Left ventricle myocardium inferior (tissue), 1 donor: ENCODE measurements around the gene DYNLRB1. TPM values are rescaled to one million over a fixed set of nuclear protein-coding genes. Genes with fewer than 3 reads are reported as not detected.

Experiments used
- DNase-seq: peaks from one replicate; pipeline ENCODE4 v3.0.0-alpha.2; 2020
- H3K27ac ChIP-seq: fragments of 200-600 bp; replicated peaks from 2 replicates; pipeline ENCODE4 v1.8.0; 2021
- H3K27me3 ChIP-seq: fragments of 200-600 bp; 2 replicates; pipeline ENCODE4 v1.8.0; 2021; ENCODE audit warnings: low read depth
- H3K36me3 ChIP-seq: fragments of 200-600 bp; 2 replicates; pipeline ENCODE4 v1.8.0; 2021
- H3K4me1 ChIP-seq: fragments of 200-600 bp; 2 replicates; pipeline ENCODE4 v1.8.0; 2021
- H3K4me3 ChIP-seq: fragments of 200-600 bp; 2 replicates; pipeline ENCODE4 v1.8.0; 2021; ENCODE audit warnings: mild to moderate bottlenecking, moderate library complexity
- H3K9me3 ChIP-seq: fragments of 200-600 bp; replicated peaks from 2 replicates; pipeline ENCODE4 v1.8.0; 2021
- intact Hi-C: fragments of 100-400 bp; cut with micrococcal nuclease; formaldehyde crosslinking; loops from one replicate; pipeline ENCODE4 v1.11.0; 2022
- total RNA-seq: library from RNA; stranded (reverse); fragmentation: NEBNext Ultra II Directional; extraction: Animal tissue kit (Norgen Biotek cat#: 25700); gene quantifications from one replicate; pipeline ENCODE4 v1.2.1, GENCODE V29; 2021
- TF ChIP-seq, protein P1 (sequence below): fragments of 200-600 bp; IDR thresholded peaks from 2 replicates; pipeline ENCODE4 v1.8.0; 2021; ENCODE audit warnings: antibody characterized with exemption, mild to moderate bottlenecking, borderline replicate concordance
- donor health status: DM: no; HTN: yes; CAD: no; lungs with severe emphysema.

DYNLRB1 gene
- total RNA-seq, 1 donor from 2014 or later, result 166 TPM

- DNase-seq, result peak; percentile 72
- H3K4me3 ChIP-seq, result no peak overlapping the region
- peaks cover 38% of the 10 kb centered on the region for H3K4me1 ChIP-seq
- H3K27ac ChIP-seq, result peak overlapping the region; percentile 40
- intact Hi-C loops, result no loop called here
- H3K36me3 ChIP-seq, result peaks cover 87% of the 10 kb centered on the region
- no peaks in the 10 kb centered on the region for H3K9me3 ChIP-seq
- H3K27me3 ChIP-seq, result no peaks in the 10 kb centered on the region
- TF ChIP-seq, protein P1, sequence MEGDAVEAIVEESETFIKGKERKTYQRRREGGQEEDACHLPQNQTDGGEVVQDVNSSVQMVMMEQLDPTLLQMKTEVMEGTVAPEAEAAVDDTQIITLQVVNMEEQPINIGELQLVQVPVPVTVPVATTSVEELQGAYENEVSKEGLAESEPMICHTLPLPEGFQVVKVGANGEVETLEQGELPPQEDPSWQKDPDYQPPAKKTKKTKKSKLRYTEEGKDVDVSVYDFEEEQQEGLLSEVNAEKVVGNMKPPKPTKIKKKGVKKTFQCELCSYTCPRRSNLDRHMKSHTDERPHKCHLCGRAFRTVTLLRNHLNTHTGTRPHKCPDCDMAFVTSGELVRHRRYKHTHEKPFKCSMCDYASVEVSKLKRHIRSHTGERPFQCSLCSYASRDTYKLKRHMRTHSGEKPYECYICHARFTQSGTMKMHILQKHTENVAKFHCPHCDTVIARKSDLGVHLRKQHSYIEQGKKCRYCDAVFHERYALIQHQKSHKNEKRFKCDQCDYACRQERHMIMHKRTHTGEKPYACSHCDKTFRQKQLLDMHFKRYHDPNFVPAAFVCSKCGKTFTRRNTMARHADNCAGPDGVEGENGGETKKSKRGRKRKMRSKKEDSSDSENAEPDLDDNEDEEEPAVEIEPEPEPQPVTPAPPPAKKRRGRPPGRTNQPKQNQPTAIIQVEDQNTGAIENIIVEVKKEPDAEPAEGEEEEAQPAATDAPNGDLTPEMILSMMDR, result peak; percentile 67
Observed at GRCh38 chr20:34536798-34537394, 20.7 kb downstream of the DYNLRB1 start.

GRCh38 chr20:34537651-34538050, 21.4 kb downstream of the DYNLRB1 start:
- Histone ChIP-seq H3K4me1 (peaks cover 35% of the 10 kb centered on the region), H3K36me3 (peaks cover 83% of the 10 kb centered on the region), H3K27ac (no peak overlapping the region), H3K9me3 (no peaks in the 10 kb centered on the region), H3K27me3 (no peaks in the 10 kb centered on the region), H3K4me3 (no peak overlapping the region)
- TF ChIP-seq, protein P1, result no peak
- intact Hi-C loops, result no loop called here
- DNase-seq, result no peak

DNA sequence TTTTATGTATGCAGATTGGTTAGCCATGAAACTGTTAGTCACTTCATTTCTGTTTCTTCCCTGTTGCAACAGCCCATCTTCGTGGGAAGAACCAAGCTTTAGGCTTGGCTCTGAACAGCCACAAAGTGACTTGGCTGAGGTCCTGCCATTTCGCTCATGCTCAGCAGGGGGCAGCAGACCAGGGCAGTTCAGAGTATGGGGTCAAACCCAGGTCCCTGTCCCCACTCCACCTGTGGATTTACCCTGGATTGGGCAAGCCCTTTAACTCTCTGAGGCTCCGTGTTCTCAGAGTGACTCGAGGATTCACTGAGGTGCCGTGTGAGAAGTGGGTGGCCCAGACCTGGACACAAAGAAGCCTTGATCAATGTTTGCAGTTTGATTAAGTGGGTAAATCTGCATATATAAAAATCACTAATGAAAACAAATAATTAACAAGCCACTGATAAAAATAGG, 22.5 kb downstream of the DYNLRB1 start:
- intact Hi-C loops, result no loop called here
- peak; percentile 48 for DNase-seq
- Histone ChIP-seq H3K4me1 (peaks cover 31% of the 10 kb centered on the region), H3K4me3 (no peak overlapping the region), H3K27me3 (no peaks in the 10 kb centered on the region), H3K36me3 (peaks cover 73% of the 10 kb centered on the region), H3K9me3 (no peaks in the 10 kb centered on the region), H3K27ac (no peak overlapping the region)
- TF ChIP-seq, protein P1, result peak; percentile 84

- no peaks in the 10 kb centered on the region for H3K9me3 ChIP-seq
- no peaks in the 10 kb centered on the region for H3K27me3 ChIP-seq
- no peak overlapping the region for H3K4me3 ChIP-seq
- no peak for DNase-seq
- peaks cover 40% of the 10 kb centered on the region for H3K4me1 ChIP-seq
- H3K27ac ChIP-seq, result no peak overlapping the region
- peaks cover 62% of the 10 kb centered on the region for H3K36me3 ChIP-seq
- intact Hi-C loops, result no loop called here
- TF ChIP-seq, protein P1, result no peak
Observed at GRCh38 chr20:34539756-34540155, 23.5 kb downstream of the DYNLRB1 start.

DNA sequence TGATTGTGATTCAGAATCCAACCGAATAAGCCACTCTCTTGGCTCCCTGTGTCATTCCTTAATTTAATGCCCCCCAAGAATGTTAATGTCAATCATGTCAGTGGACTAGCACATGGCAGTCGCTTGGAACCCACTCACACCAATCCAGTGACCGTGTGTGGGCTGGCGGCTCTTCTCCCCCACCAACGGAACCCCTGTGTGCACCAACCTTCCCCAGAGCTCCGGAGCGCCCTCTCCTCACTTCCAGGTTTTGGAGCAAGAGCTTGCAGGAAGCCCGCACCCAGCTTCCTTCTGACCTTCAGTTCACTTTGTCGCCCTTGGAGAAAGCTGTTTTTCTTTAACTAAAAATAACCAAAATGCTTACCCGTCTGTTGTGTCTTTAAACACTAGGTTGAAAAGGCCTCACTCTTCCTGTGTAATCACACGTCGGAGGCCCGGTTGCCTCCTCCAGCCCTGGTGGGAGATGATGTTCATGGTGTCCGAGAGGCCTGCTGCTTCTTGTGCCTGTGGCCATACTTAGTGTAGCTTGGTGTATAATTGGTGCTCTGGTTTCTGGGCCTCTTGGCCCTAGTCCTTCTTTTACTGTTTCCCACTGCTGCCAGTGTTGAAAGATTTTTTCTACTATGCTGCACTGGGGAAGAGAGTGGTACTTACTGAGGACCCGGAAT, 24.5 kb downstream of the DYNLRB1 start:
- intact Hi-C loops, result no loop called here
- DNase-seq, result no peak
- H3K36me3 ChIP-seq, result peaks cover 52% of the 10 kb centered on the region
- H3K27me3 ChIP-seq, result no peaks in the 10 kb centered on the region
- peaks cover 40% of the 10 kb centered on the region for H3K4me1 ChIP-seq
- TF ChIP-seq, protein P1, result no peak
- peak overlapping the region; percentile 53 for H3K27ac ChIP-seq
- no peaks in the 10 kb centered on the region for H3K9me3 ChIP-seq
- no peak overlapping the region for H3K4me3 ChIP-seq
